Measurements from ENCODE around the gene SPSB1.

The SPSB1 gene

GRCh38 chr1:9262096-9262986 is 30.4 kb upstream of the SPSB1 start:
- no peak for TF ChIP-seq SIN3A (IDR thresholded peaks at IDR 0.05; ENCODE audit: borderline replicate concordance, insufficient read depth, low read length)
- no peak for TF ChIP-seq FOXP2 (optimal IDR thresholded peaks at IDR 0.05; ENCODE audit: borderline replicate concordance, extremely low read depth, extremely low read length, insufficient read depth)
- no peak for TF ChIP-seq TAF1 (IDR thresholded peaks at IDR 0.05; ENCODE audit: borderline replicate concordance, insufficient read depth, low read length)
- TF ChIP-seq REST (IDR thresholded peaks at IDR 0.05; ENCODE audit: insufficient read depth in 1 of 2, low read depth in 2 of 2, low read length in 2 of 2) = no peak
- no peak for TF ChIP-seq POLR2AphosphoS5 (IDR thresholded peaks at IDR 0.05; ENCODE audit: low read depth, low read length)

- TF ChIP-seq POLR2AphosphoS5 (IDR thresholded peaks at IDR 0.05; ENCODE audit: low read depth, low read length) (no peak), SIN3A (IDR thresholded peaks at IDR 0.05; ENCODE audit: borderline replicate concordance, insufficient read depth, low read length) (no peak), TAF1 (IDR thresholded peaks at IDR 0.05; ENCODE audit: borderline replicate concordance, insufficient read depth, low read length) (no peak), REST (IDR thresholded peaks at IDR 0.05; ENCODE audit: insufficient read depth in 1 of 2, low read depth in 2 of 2, low read length in 2 of 2) (no peak), FOXP2 (optimal IDR thresholded peaks at IDR 0.05; ENCODE audit: borderline replicate concordance, extremely low read depth, extremely low read length, insufficient read depth) (no peak)
Observed at GRCh38 chr1:9263276-9263855, 29.3 kb upstream of the SPSB1 start.

- TF ChIP-seq REST (IDR thresholded peaks at IDR 0.05; ENCODE audit: insufficient read depth in 1 of 2, low read depth in 2 of 2, low read length in 2 of 2) (no peak), SIN3A (IDR thresholded peaks at IDR 0.05; ENCODE audit: borderline replicate concordance, insufficient read depth, low read length) (no peak), TAF1 (IDR thresholded peaks at IDR 0.05; ENCODE audit: borderline replicate concordance, insufficient read depth, low read length) (no peak), POLR2AphosphoS5 (IDR thresholded peaks at IDR 0.05; ENCODE audit: low read depth, low read length) (no peak), FOXP2 (optimal IDR thresholded peaks at IDR 0.05; ENCODE audit: borderline replicate concordance, extremely low read depth, extremely low read length, insufficient read depth) (no peak)
Observed at GRCh38 chr1:9263984-9264872, 28.5 kb upstream of the SPSB1 start.

- TF ChIP-seq TAF1 (IDR thresholded peaks at IDR 0.05; ENCODE audit: borderline replicate concordance, insufficient read depth, low read length) (no peak), FOXP2 (optimal IDR thresholded peaks at IDR 0.05; ENCODE audit: borderline replicate concordance, extremely low read depth, extremely low read length, insufficient read depth) (no peak), POLR2AphosphoS5 (IDR thresholded peaks at IDR 0.05; ENCODE audit: low read depth, low read length) (no peak), SIN3A (IDR thresholded peaks at IDR 0.05; ENCODE audit: borderline replicate concordance, insufficient read depth, low read length) (no peak), REST (IDR thresholded peaks at IDR 0.05; ENCODE audit: insufficient read depth in 1 of 2, low read depth in 2 of 2, low read length in 2 of 2) (no peak)
Observed at GRCh38 chr1:9265037-9265436, 27.7 kb upstream of the SPSB1 start.
